Fibroblast of lung (primary cell): ENCODE results near the gene ARHGEF10L.

Experiments
- EZH2 ChIP-seq: IDR thresholded peaks from 2 replicates; pipeline ENCODE4 v1.5.1; 2012; ENCODE audit warnings: low read length, control low read depth, mild to moderate bottlenecking; ENCODE audit errors: missing control alignments
- TF ChIP-seq, protein P1 (sequence below), 2 donors: IDR thresholded peaks in 1 of 2; conservative IDR thresholded peaks in 1 of 2; 1 replicate in 1 of 2; 2 replicates in 1 of 2; pipeline ENCODE4 v1.5.1; 2011 to 2012; ENCODE audit warnings: low read length in 2 of 2, control low read depth in 1 of 2, inconsistent platforms in 1 of 2, low read depth in 1 of 2, mild to moderate bottlenecking in 1 of 2

DNA sequence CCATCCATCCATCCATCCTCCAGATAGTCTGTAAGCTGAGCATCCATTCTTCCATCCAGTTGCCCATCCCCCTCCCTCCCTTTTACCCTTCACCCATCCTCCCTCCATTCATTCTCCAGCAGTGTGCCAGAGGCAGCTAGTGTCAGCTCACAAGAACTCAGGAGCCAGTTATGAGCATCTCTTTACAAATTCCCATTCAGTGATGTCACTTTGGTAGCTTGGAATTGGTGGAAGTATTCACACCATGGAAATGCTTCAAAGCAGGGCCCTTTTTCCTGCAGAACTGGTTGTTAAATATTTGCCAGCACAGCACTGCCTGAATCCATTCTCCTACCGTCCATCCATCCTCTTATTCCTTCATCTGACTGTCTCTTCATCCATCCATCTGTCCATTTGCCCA lies 72.5 kb downstream of the ARHGEF10L start:
- TF ChIP-seq, protein P1, sequence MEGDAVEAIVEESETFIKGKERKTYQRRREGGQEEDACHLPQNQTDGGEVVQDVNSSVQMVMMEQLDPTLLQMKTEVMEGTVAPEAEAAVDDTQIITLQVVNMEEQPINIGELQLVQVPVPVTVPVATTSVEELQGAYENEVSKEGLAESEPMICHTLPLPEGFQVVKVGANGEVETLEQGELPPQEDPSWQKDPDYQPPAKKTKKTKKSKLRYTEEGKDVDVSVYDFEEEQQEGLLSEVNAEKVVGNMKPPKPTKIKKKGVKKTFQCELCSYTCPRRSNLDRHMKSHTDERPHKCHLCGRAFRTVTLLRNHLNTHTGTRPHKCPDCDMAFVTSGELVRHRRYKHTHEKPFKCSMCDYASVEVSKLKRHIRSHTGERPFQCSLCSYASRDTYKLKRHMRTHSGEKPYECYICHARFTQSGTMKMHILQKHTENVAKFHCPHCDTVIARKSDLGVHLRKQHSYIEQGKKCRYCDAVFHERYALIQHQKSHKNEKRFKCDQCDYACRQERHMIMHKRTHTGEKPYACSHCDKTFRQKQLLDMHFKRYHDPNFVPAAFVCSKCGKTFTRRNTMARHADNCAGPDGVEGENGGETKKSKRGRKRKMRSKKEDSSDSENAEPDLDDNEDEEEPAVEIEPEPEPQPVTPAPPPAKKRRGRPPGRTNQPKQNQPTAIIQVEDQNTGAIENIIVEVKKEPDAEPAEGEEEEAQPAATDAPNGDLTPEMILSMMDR (conservative IDR thresholded peaks at IDR 0.05 in 1 of 2, IDR thresholded peaks at IDR 0.05 in 1 of 2; ENCODE audit: low read depth in 1 of 2, low read length in 2 of 2): no peak
- TF ChIP-seq EZH2: no peak
